Muscle of leg (tissue), 11 donors: Measurements from ENCODE around the gene NQO2. TPM values are rescaled to one million over a fixed set of nuclear protein-coding genes. Genes with fewer than 3 reads are reported as not detected.
A peak's percentile ranks its signal among the peaks of the same experiment; 100 is the strongest.

ENCODE experiments used
- DNase-seq: peaks from one replicate; pipeline ENCODE4 v3.0.0; 2013
- H3K27ac ChIP-seq: one replicate; pipeline ENCODE4 v1.5.1; 2013; ENCODE audit warnings: mild to moderate bottlenecking, low read length, control low read depth
- H3K27me3 ChIP-seq: one replicate; pipeline ENCODE4 v1.6.1; 2013; ENCODE audit warnings: low read length; ENCODE audit not compliant: control insufficient read depth, insufficient read depth
- H3K36me3 ChIP-seq: one replicate; pipeline ENCODE4 v1.6.1; 2013; ENCODE audit warnings: low read length; ENCODE audit not compliant: control insufficient read depth, insufficient read depth
- H3K4me1 ChIP-seq: one replicate; pipeline ENCODE4 v1.6.1; 2013; ENCODE audit warnings: low read length; ENCODE audit not compliant: control insufficient read depth, insufficient read depth
- H3K4me3 ChIP-seq: one replicate; pipeline ENCODE4 v1.5.1; 2013; ENCODE audit warnings: low read length, control low read depth
- H3K9me3 ChIP-seq: replicated peaks from 2 replicates; pipeline ENCODE4 v1.6.1; 2013; ENCODE audit warnings: low read depth, low read length; ENCODE audit not compliant: control insufficient read depth
- WGBS: methylation state at CpG from one replicate; pipeline ENCODE4 v1.1.5; 2013; ENCODE audit warnings: missing lambda C conversion rate; ENCODE audit not compliant: insufficient coverage; 5-methylcytosine and 5-hydroxymethylcytosine counted together
- polyA plus RNA-seq, 8 donors: library from polyadenylated mRNA; unstranded; fragments of 120-200 nt; gene quantifications; one replicate each; pipeline versions ENCODE4 v1.2.1 to v1.2.3, GENCODE V29; 2013; ENCODE audit warnings: inconsistent platforms in 1 of 8, low replicate concordance in 1 of 8; ENCODE audit not compliant: insufficient read length in 8 of 8, insufficient read depth in 1 of 8
- total RNA-seq: library from RNA; stranded (reverse); fragments of 120-200 nt; gene quantifications from one replicate; pipeline ENCODE4 v1.2.4, GENCODE V29; 2013

NQO2 gene
- total and polyA plus RNA-seq, 9 donors, result 15.0 to 21.3 (median 19.7) TPM

GRCh38 chr6:2976571-2977085, 23.1 kb upstream of the NQO2 start:
- H3K4me3 ChIP-seq, result no peak overlapping the region
- no peaks in the 10 kb centered on the region for H3K36me3 ChIP-seq
- no peak overlapping the region for H3K27ac ChIP-seq
- H3K9me3 ChIP-seq, result no peaks in the 10 kb centered on the region
- no peaks in the 10 kb centered on the region for H3K27me3 ChIP-seq
- WGBS, result 60% methylated on average over 2 of the region's 7 CpGs
- no peak for DNase-seq
- H3K4me1 ChIP-seq, result peaks cover 16% of the 10 kb centered on the region

DNA sequence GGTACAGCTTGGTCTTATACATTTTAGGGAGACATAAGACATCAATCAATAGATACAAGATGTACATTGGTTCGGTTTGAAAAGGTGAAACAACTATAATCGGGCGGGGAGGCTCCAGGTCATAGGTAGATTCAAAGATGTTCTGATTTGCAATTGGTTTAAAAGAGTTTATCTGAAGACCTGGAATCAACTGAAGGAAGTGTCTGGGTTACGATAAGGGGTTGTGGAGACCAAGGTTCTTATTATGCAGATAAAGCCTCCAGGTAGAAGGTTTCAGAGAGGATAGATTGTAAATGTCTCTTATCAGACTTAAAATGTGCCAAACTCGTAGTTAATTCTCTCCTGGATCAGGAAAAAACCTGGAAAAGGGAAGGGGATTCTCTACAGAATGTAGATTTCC, 22.4 kb upstream of the NQO2 start:
- Histone ChIP-seq H3K27me3 (no peaks in the 10 kb centered on the region), H3K9me3 (no peaks in the 10 kb centered on the region), H3K36me3 (no peaks in the 10 kb centered on the region), H3K4me1 (peaks cover 16% of the 10 kb centered on the region), H3K27ac (no peak overlapping the region), H3K4me3 (no peak overlapping the region)
- DNase-seq, result no peak
- WGBS, result 92% methylated on average over 4 of the region's 5 CpGs

- no peaks in the 10 kb centered on the region for H3K36me3 ChIP-seq
- H3K27me3 ChIP-seq, result no peaks in the 10 kb centered on the region
- H3K4me1 ChIP-seq, result peaks cover 23% of the 10 kb centered on the region
- DNase-seq, result no peak
- H3K4me3 ChIP-seq, result no peak overlapping the region
- H3K27ac ChIP-seq, result no peak overlapping the region
- no CpG with 5 or more reads among the region's 3 CpGs for WGBS
- H3K9me3 ChIP-seq, result no peaks in the 10 kb centered on the region
Observed at GRCh38 chr6:2977799-2978590, 21.7 kb upstream of the NQO2 start.

- H3K27ac ChIP-seq, result no peak overlapping the region
- no peak for DNase-seq
- no peaks in the 10 kb centered on the region for H3K36me3 ChIP-seq
- no peaks in the 10 kb centered on the region for H3K27me3 ChIP-seq
- H3K9me3 ChIP-seq, result no peaks in the 10 kb centered on the region
- H3K4me3 ChIP-seq, result no peak overlapping the region
- H3K4me1 ChIP-seq, result peaks cover 23% of the 10 kb centered on the region
- 82% methylated on average over 3 of the region's 4 CpGs for WGBS
Observed at GRCh38 chr6:2978923-2979322, 20.8 kb upstream of the NQO2 start.

- Histone ChIP-seq H3K36me3 (no peaks in the 10 kb centered on the region), H3K4me1 (peaks cover 23% of the 10 kb centered on the region), H3K9me3 (no peaks in the 10 kb centered on the region), H3K4me3 (no peak overlapping the region), H3K27me3 (no peaks in the 10 kb centered on the region), H3K27ac (no peak overlapping the region)
- no peak for DNase-seq
- WGBS, result no CpG with 5 or more reads among the region's 2 CpGs
Observed at GRCh38 chr6:2979819-2980464, 19.8 kb upstream of the NQO2 start.

GRCh38 chr6:2980465-2980855, 19.2 kb upstream of the NQO2 start:
- WGBS, result 80% methylated on average over 2 of the region's 3 CpGs
- H3K27ac ChIP-seq, result no peak overlapping the region

DNA sequence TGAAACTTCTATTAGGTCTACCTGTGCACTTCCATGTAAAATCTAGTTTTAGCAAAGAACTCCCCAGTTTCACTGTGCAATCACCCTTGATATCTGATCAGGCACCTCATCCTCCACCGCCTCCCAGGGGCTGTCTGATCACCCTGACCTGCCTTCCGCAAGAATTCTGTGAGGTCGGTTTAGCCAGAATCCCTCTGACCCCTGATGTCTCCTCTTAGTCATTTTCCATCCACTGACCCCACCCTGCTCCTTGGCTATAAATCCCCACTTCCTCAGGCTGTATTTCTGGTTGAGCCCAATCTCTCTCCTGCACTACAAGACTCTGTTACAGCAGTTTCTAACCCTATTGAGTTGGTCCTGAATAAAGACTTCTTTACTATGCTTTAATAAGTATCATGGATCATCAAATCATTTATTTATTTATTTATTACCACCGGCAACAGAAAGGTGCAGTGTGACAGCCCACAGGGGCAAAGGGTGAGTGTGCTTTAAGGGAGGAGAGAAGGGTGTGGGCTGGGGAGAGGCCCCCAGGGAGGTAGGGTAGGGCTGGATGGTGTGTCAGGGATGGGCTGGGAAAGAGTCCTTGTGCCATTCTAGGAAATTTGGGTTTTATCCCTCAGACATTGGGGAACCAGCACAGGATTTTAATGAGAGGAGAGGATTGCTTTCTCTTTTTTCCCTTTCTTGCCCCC, 17.1 kb upstream of the NQO2 start:
- no peak for DNase-seq
- H3K27me3 ChIP-seq, result no peaks in the 10 kb centered on the region
- peaks cover 29% of the 10 kb centered on the region for H3K4me1 ChIP-seq
- H3K27ac ChIP-seq, result no peak overlapping the region
- H3K9me3 ChIP-seq, result no peaks in the 10 kb centered on the region
- no peaks in the 10 kb centered on the region for H3K36me3 ChIP-seq
- H3K4me3 ChIP-seq, result no peak overlapping the region
- WGBS, result 73% methylated on average over 4 of the region's 4 CpGs

More at GRCh38 chr6:2980465-2980855, 19.2 kb upstream of the NQO2 start:
- H3K4me3 ChIP-seq, result no peak overlapping the region
- DNase-seq, result no peak
- peaks cover 23% of the 10 kb centered on the region for H3K4me1 ChIP-seq
- H3K36me3 ChIP-seq, result no peaks in the 10 kb centered on the region
- H3K27me3 ChIP-seq, result no peaks in the 10 kb centered on the region
- no peaks in the 10 kb centered on the region for H3K9me3 ChIP-seq

- Histone ChIP-seq H3K4me1 (peaks cover 39% of the 10 kb centered on the region), H3K9me3 (no peaks in the 10 kb centered on the region), H3K36me3 (no peaks in the 10 kb centered on the region), H3K27me3 (no peaks in the 10 kb centered on the region), H3K4me3 (no peak overlapping the region), H3K27ac (no peak overlapping the region)
- WGBS, result 91% methylated on average over 11 of the region's 12 CpGs
- DNase-seq, result no peak
Observed at GRCh38 chr6:2984738-2985406, 14.8 kb upstream of the NQO2 start.

DNA sequence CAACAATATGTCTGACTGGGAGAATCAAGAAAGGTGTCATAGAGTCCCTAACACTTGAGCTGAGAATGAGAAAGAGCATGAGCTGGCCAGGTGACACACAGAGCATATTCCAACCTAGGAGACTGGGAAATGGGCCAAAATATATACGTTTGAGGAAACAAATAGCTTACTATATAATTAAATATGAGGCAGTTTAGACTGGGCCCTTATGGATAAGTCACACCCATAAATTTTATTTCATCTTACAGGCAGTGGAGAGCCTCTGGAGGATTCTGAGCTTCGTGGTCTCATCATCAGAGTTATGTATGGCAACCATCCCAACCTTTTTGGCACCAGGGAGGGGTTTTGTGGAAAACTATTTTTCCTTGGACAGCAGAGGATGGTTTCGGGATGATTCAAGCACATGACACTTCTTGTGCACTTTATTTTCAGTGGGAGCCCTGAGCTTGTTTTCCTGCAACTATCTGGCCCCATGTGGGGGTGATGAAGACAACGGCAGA, 12.9 kb upstream of the NQO2 start:
- 27% methylated on average over 2 of the region's 4 CpGs for WGBS
- peak; percentile 95 for DNase-seq
- H3K27ac ChIP-seq, result peak overlapping the region; percentile 98

More for the DNA sequence above, 12.9 kb upstream of the NQO2 start:
- H3K36me3 ChIP-seq, result no peaks in the 10 kb centered on the region
- no peaks in the 10 kb centered on the region for H3K27me3 ChIP-seq
- H3K9me3 ChIP-seq, result no peaks in the 10 kb centered on the region
- H3K4me1 ChIP-seq, result peaks cover 35% of the 10 kb centered on the region
- no peak overlapping the region for H3K4me3 ChIP-seq
